ENCODE data around the gene C1QTNF1. TPM values are rescaled to one million over a fixed set of nuclear protein-coding genes. Genes with fewer than 3 reads are reported as not detected.

Gene C1QTNF1
- total and polyA plus RNA-seq, 4 donors, result 98.8 to 439 (median 259) TPM

GRCh38 chr17:79090443-79091225, 66.7 kb downstream of the C1QTNF1 start:
- Histone ChIP-seq H3K27ac (ENCODE audit: low read depth in 1 of 2, low read length in 2 of 2) (no peak overlapping the region), H3K4me3 (ENCODE audit: low read length in 2 of 2) (no peak overlapping the region), H3K27me3 (ENCODE audit: control insufficient read depth in 1 of 2, insufficient read depth in 2 of 2, low read length in 1 of 2) (no peaks in the 10 kb centered on the region), H3K4me1 (ENCODE audit: control insufficient read depth in 1 of 2, insufficient read depth in 2 of 2, low read length in 2 of 2) (no peaks in the 10 kb centered on the region), H3K36me3 (ENCODE audit: control insufficient read depth in 1 of 2, insufficient read depth in 2 of 2, low read length in 1 of 2) (no peaks in the 10 kb centered on the region), H3K9me3 (ENCODE audit: control insufficient read depth, low read length) (no peaks in the 10 kb centered on the region)
- 28 to 32% methylated on average over 28 to 32 of the region's 32 CpGs for WGBS, 2 donors
- intact Hi-C loops (cut with DNase I), result no loop called here
- ATAC-seq (ENCODE audit: low FRiP score) (no peak), DNase-seq (no peak)

GRCh38 chr17:79091226-79091670, 67.3 kb downstream of the C1QTNF1 start:
- H3K9me3 ChIP-seq (ENCODE audit: control insufficient read depth, low read length), result no peaks in the 10 kb centered on the region
- no peak for DNase-seq
- 73 to 76% methylated on average over 10 of the region's 10 CpGs for WGBS, 2 donors
- no peak overlapping the region for H3K27ac ChIP-seq (ENCODE audit: low read depth in 1 of 2, low read length in 2 of 2)
- H3K4me1 ChIP-seq (ENCODE audit: control insufficient read depth in 1 of 2, insufficient read depth in 2 of 2, low read length in 2 of 2), result no peaks in the 10 kb centered on the region
- intact Hi-C loops (cut with DNase I), result no loop called here
- H3K27me3 ChIP-seq (ENCODE audit: control insufficient read depth in 1 of 2, insufficient read depth in 2 of 2, low read length in 1 of 2), result no peaks in the 10 kb centered on the region
- no peaks in the 10 kb centered on the region for H3K36me3 ChIP-seq (ENCODE audit: control insufficient read depth in 1 of 2, insufficient read depth in 2 of 2, low read length in 1 of 2)
- ATAC-seq (ENCODE audit: low FRiP score), result no peak
- no peak overlapping the region for H3K4me3 ChIP-seq (ENCODE audit: low read length in 2 of 2)

DNA sequence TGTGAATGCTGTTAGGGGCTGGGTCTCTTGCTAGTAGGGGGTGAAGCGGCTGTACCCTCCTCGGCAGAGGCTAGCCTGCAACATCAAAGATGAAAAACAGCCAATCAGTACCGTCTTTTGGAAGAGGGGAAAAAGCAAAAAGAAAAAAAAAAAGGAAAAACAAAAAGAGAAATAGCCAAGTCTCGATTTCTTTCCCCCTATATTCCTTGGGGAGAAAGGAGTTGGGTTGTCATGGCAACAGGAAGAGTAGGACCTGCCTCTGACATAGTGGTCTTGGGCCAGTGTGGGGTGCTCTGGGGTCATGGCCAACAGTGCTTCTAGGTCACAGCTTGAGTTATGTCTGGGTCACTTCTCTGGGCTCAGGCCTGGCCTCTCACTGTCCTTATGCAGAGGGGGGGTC, 68.6 kb downstream of the C1QTNF1 start:
- Histone ChIP-seq H3K9me3 (ENCODE audit: control insufficient read depth, low read length) (no peaks in the 10 kb centered on the region), H3K4me1 (ENCODE audit: control insufficient read depth in 1 of 2, insufficient read depth in 2 of 2, low read length in 2 of 2) (no peaks in the 10 kb centered on the region), H3K27ac (ENCODE audit: low read depth in 1 of 2, low read length in 2 of 2) (no peak overlapping the region), H3K36me3 (ENCODE audit: control insufficient read depth in 1 of 2, insufficient read depth in 2 of 2, low read length in 1 of 2) (no peaks in the 10 kb centered on the region), H3K4me3 (ENCODE audit: low read length in 2 of 2) (no peak overlapping the region), H3K27me3 (ENCODE audit: control insufficient read depth in 1 of 2, insufficient read depth in 2 of 2, low read length in 1 of 2) (no peaks in the 10 kb centered on the region)
- ATAC-seq (ENCODE audit: low FRiP score), result no peak
- intact Hi-C loops (cut with DNase I), result no loop called here
- 41 to 50% methylated on average over 4 of the region's 4 CpGs for WGBS, 2 donors
- no peak for DNase-seq

- no peak overlapping the region for H3K4me3 ChIP-seq (ENCODE audit: low read length in 2 of 2)
- 42 to 44% methylated on average over 8 of the region's 8 CpGs for WGBS, 2 donors
Measured at GRCh38 chr17:79093270-79093669, 69.3 kb downstream of the C1QTNF1 start.

DNA sequence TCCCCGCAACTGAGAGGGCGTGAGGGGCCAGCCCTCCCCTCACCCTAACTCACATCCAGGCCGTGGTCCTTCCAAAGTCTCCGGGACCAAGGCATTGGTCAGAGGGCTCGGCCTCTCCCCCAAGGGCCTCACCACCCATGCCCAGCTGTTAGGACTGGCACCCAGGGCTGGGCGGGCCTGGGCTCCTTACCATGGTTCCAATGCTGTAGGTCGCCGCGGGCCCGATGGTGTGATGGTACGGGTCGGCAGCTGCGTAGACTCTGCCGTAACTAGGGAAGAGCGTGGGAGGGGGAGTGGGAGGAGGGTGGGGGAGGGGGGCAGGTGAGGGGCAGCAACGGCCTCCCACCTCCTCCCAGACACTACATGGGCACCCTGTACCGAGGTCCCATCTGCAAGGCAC, 70.3 kb downstream of the C1QTNF1 start:
- intact Hi-C loops (cut with DNase I), result no loop called here
- DNase-seq (no peak), ATAC-seq (ENCODE audit: low FRiP score) (no peak)
- Histone ChIP-seq H3K36me3 (ENCODE audit: control insufficient read depth in 1 of 2, insufficient read depth in 2 of 2, low read length in 1 of 2) (no peaks in the 10 kb centered on the region), H3K4me3 (ENCODE audit: low read length in 2 of 2) (no peak overlapping the region), H3K4me1 (ENCODE audit: control insufficient read depth in 1 of 2, insufficient read depth in 2 of 2, low read length in 2 of 2) (no peaks in the 10 kb centered on the region), H3K27me3 (ENCODE audit: control insufficient read depth in 1 of 2, insufficient read depth in 2 of 2, low read length in 1 of 2) (no peaks in the 10 kb centered on the region), H3K9me3 (ENCODE audit: control insufficient read depth, low read length) (no peaks in the 10 kb centered on the region), H3K27ac (ENCODE audit: low read depth in 1 of 2, low read length in 2 of 2) (no peak overlapping the region)
- 80 to 82% methylated on average over 17 of the region's 17 CpGs for WGBS, 2 donors

More at GRCh38 chr17:79093270-79093669, 69.3 kb downstream of the C1QTNF1 start:
- Histone ChIP-seq H3K4me1 (ENCODE audit: control insufficient read depth in 1 of 2, insufficient read depth in 2 of 2, low read length in 2 of 2) (no peaks in the 10 kb centered on the region), H3K27ac (ENCODE audit: low read depth in 1 of 2, low read length in 2 of 2) (no peak overlapping the region), H3K9me3 (ENCODE audit: control insufficient read depth, low read length) (no peaks in the 10 kb centered on the region), H3K36me3 (ENCODE audit: control insufficient read depth in 1 of 2, insufficient read depth in 2 of 2, low read length in 1 of 2) (no peaks in the 10 kb centered on the region), H3K27me3 (ENCODE audit: control insufficient read depth in 1 of 2, insufficient read depth in 2 of 2, low read length in 1 of 2) (no peaks in the 10 kb centered on the region)
- ATAC-seq (ENCODE audit: low FRiP score), result no peak
- intact Hi-C loops (cut with DNase I), result no loop called here
- no peak for DNase-seq

GRCh38 chr17:79095345-79096055, 71.5 kb downstream of the C1QTNF1 start:
- 85 to 89% methylated on average over 15 of the region's 15 CpGs for WGBS, 2 donors
- ATAC-seq (ENCODE audit: low FRiP score) (no peak), DNase-seq (no peak)
- no peaks in the 10 kb centered on the region for H3K27me3 ChIP-seq (ENCODE audit: control insufficient read depth in 1 of 2, insufficient read depth in 2 of 2, low read length in 1 of 2)
- no peaks in the 10 kb centered on the region for H3K36me3 ChIP-seq (ENCODE audit: control insufficient read depth in 1 of 2, insufficient read depth in 2 of 2, low read length in 1 of 2)
- no peak overlapping the region for H3K27ac ChIP-seq (ENCODE audit: low read depth in 1 of 2, low read length in 2 of 2)
- H3K9me3 ChIP-seq (ENCODE audit: control insufficient read depth, low read length), result no peaks in the 10 kb centered on the region
- no peaks in the 10 kb centered on the region for H3K4me1 ChIP-seq (ENCODE audit: control insufficient read depth in 1 of 2, insufficient read depth in 2 of 2, low read length in 2 of 2)
- intact Hi-C loops (cut with DNase I), result no loop called here
- no peak overlapping the region for H3K4me3 ChIP-seq (ENCODE audit: low read length in 2 of 2)

GRCh38 chr17:79096477-79096876, 72.5 kb downstream of the C1QTNF1 start:
- Histone ChIP-seq H3K4me1 (ENCODE audit: control insufficient read depth in 1 of 2, insufficient read depth in 2 of 2, low read length in 2 of 2) (no peaks in the 10 kb centered on the region), H3K27ac (ENCODE audit: low read depth in 1 of 2, low read length in 2 of 2) (no peak overlapping the region), H3K36me3 (ENCODE audit: control insufficient read depth in 1 of 2, insufficient read depth in 2 of 2, low read length in 1 of 2) (no peaks in the 10 kb centered on the region), H3K9me3 (ENCODE audit: control insufficient read depth, low read length) (no peaks in the 10 kb centered on the region), H3K27me3 (ENCODE audit: control insufficient read depth in 1 of 2, insufficient read depth in 2 of 2, low read length in 1 of 2) (no peaks in the 10 kb centered on the region), H3K4me3 (ENCODE audit: low read length in 2 of 2) (no peak overlapping the region)
- 40 to 45% methylated on average over 16 of the region's 16 CpGs for WGBS, 2 donors
- no peak for DNase-seq
- no peak for ATAC-seq (ENCODE audit: low FRiP score)
- intact Hi-C loops (cut with DNase I), result no loop called here

DNA sequence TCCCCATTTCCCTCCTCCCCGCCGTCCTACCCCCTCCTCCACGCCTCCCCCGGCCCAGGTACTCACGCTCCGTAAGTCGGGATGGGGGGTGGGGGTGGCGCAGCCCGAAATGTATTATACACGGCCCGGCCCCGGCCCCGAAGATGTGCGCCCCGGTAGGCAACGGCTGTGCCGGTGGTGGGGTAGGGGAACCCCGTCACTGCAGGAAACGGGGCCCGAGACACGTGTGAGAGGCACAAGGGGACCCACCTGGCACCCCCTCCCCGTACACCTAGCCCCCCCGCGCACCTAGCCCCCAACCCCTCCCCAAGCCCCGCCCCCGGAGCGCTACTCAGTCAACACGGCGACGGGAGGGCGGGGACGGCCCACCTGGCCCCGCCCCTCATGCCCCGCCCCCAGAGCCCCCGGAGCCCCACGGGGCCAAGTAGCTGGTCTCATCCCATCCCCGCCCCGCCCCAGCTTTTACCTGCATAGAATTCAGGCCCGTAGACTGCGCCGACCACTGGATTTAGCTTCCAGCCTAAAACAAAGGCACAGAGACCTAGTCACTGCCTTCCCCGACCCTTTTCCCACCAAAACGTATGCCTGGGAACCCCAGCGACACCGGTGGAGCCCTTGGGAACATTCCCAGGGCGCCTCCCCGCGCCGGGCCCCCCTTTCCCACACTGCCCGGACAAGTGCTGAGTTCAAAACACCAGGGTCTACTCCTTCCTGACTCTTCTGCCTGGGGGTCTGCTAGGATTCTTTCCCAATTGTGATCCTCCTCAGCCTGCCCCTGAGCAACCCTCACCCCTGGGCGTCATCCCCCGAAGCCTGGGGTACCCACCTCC, 73.5 kb downstream of the C1QTNF1 start:
- no peak overlapping the region for H3K27ac ChIP-seq (ENCODE audit: low read depth in 1 of 2, low read length in 2 of 2)
- H3K4me3 ChIP-seq (ENCODE audit: low read length in 2 of 2), result no peak overlapping the region
- H3K27me3 ChIP-seq (ENCODE audit: control insufficient read depth in 1 of 2, insufficient read depth in 2 of 2, low read length in 1 of 2), result no peaks in the 10 kb centered on the region
- H3K4me1 ChIP-seq (ENCODE audit: control insufficient read depth in 1 of 2, insufficient read depth in 2 of 2, low read length in 2 of 2), result no peaks in the 10 kb centered on the region
- no peaks in the 10 kb centered on the region for H3K9me3 ChIP-seq (ENCODE audit: control insufficient read depth, low read length)
- DNase-seq, result no peak
- 7 to 9% methylated on average over 45 to 52 of the region's 52 CpGs for WGBS, 2 donors
- no peak for ATAC-seq (ENCODE audit: low FRiP score)
- intact Hi-C loops (cut with DNase I), result no loop called here
- no peaks in the 10 kb centered on the region for H3K36me3 ChIP-seq (ENCODE audit: control insufficient read depth in 1 of 2, insufficient read depth in 2 of 2, low read length in 1 of 2)

Data from aorta (tissue), 5 donors.